ENCODE data around the gene MDP1. TPM values are rescaled to one million over a fixed set of nuclear protein-coding genes. Genes with fewer than 3 reads are reported as not detected.

The MDP1 gene
- total and polyA plus RNA-seq, 2 of the 8 experiments (the other 6 are each of a cell fraction or from before 2014, with no cell fraction given), result 17.7 to 32.2 TPM

DNA sequence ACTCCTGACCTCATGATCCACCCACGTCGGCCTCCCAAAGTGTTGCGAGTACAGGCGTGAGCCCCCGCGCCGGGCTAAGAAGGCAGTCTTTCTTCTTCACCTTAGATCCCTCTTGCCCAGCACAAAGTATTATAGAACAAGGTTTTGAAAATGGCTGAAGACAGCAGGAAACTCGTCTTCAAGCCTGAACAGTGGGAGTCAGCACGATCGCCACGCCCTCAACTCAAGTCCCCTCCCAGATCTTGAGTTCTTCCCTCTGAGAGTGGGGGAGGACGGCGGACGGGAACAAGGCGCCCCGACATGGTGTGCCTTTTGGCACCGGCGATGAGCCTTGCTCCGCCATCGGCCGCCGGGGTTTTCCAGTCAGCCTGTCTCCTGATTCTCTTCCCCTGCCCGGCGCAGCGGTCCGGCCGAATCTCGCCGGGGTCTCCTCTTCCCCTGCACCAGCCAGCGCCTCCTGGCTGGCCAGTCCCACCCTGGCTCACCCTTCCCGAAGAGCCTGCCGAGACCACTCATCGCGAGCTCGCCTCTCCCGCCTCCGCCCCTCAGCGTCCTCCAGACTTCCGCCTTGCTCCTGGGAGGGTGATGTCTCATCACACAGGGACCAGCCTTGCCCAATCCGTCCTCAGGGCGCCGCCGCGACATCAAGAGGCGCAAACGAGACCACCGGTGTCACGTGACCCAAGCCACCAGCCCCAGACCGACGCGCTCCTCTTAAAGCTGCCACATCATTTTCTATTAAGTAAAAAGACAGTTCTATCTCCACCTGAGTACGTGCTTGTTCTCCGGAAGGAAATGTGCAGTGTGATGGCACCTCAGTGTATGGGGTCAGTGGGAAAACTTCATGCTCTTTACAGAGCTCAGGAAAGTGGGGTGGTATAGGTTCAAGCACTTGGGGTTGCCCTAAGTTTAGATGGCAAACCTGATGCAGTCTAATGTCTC is 2.7 kb downstream of the MDP1 start, which contains the start of gene CHMP4A (continued):
- TF ChIP-seq SP2 (IDR thresholded peaks at IDR 0.05; ENCODE audit: low read length), result no peak
- no peak for TF ChIP-seq MAFK (IDR thresholded peaks at IDR 0.05; ENCODE audit: low read depth, low read length)
- no peak for TF ChIP-seq CTBP2 (IDR thresholded peaks at IDR 0.05; ENCODE audit: borderline replicate concordance, insufficient read depth, insufficient read length, low read length)
- no peak for TF ChIP-seq SAP30 (IDR thresholded peaks at IDR 0.05; ENCODE audit: insufficient read depth, insufficient replicate concordance, low read length)
- peak; percentile 89 for TF ChIP-seq KDM4A (IDR thresholded peaks at IDR 0.05; ENCODE audit: low read depth, low read length, severe bottlenecking)
- TF ChIP-seq EP300 (IDR thresholded peaks at IDR 0.05; ENCODE audit: borderline replicate concordance in 1 of 2, low read depth in 2 of 2, low read length in 2 of 2), result no peak
- TF ChIP-seq POLR2AphosphoS5 (IDR thresholded peaks at IDR 0.05; ENCODE audit: low read depth, low read length), result peak; percentile 95
- peak; percentile 63 for TF ChIP-seq SRF (IDR thresholded peaks at IDR 0.05; ENCODE audit: low read depth, low read length)
- TF ChIP-seq FOSL1 (IDR thresholded peaks at IDR 0.05; ENCODE audit: insufficient read depth, low read depth, low read length), result no peak
- TF ChIP-seq RAD21 (IDR thresholded peaks at IDR 0.05 in 1 of 2, conservative IDR thresholded peaks at IDR 0.05 in 1 of 2; ENCODE audit: low read depth in 2 of 2, low read length in 2 of 2), result no peak; a peak in 1 of 4 replicates
- no peak for TF ChIP-seq EZH2 (IDR thresholded peaks at IDR 0.05; ENCODE audit: low read depth, low read length, severe bottlenecking)
- TF ChIP-seq CHD2 (IDR thresholded peaks at IDR 0.05; ENCODE audit: low read length), result peak; percentile 88
- peak; percentile 80; the same call in 1 of the 2 replicates for TF ChIP-seq GTF2F1 (IDR thresholded peaks at IDR 0.05; ENCODE audit: borderline replicate concordance, low read depth, low read length)
- no peak for TF ChIP-seq TCF12 (IDR thresholded peaks at IDR 0.05; ENCODE audit: low read depth, low read length)
- no peak for TF ChIP-seq NANOG (IDR thresholded peaks at IDR 0.05; ENCODE audit: insufficient read depth, low read depth, low read length, poor library complexity, severe bottlenecking)
- peak; percentile 63; the same call in 1 of the 2 replicates for TF ChIP-seq CEBPB (IDR thresholded peaks at IDR 0.05; ENCODE audit: low read depth, low read length)
- no peak for TF ChIP-seq SIRT6 (IDR thresholded peaks at IDR 0.05; ENCODE audit: low read length)
- TF ChIP-seq SP1 (IDR thresholded peaks at IDR 0.05; ENCODE audit: low read depth, low read length), result 0 out of 2 replicates have a peak, but pooled peaks have one; percentile 63
- TF ChIP-seq CBX5 (IDR thresholded peaks at IDR 0.05; ENCODE audit: low read depth, low read length), result no peak
- peak; percentile 77 for TF ChIP-seq ASH2L (IDR thresholded peaks at IDR 0.05; ENCODE audit: low read length)
- no peak for TF ChIP-seq RXRA (IDR thresholded peaks at IDR 0.05; ENCODE audit: insufficient read depth, low read depth, low read length)
- peak in 1 of 2 experiments; percentile 75; a peak in 1 of 4 replicates for TF ChIP-seq SIN3A (conservative IDR thresholded peaks at IDR 0.05 in 1 of 2, IDR thresholded peaks at IDR 0.05 in 1 of 2; ENCODE audit: low read depth in 1 of 2, low read length in 2 of 2)
- no peak for TF ChIP-seq BACH1 (IDR thresholded peaks at IDR 0.05; ENCODE audit: low read length)

Data from H1 (cell line).